Endothelial cell of umbilical vein (primary cell): Measurements from ENCODE around the gene MACROD2.

Experiments used
- CTCF ChIP-seq, 2 donors: IDR thresholded peaks; 1 replicate in 1 of 2; 2 replicates in 1 of 2; pipeline ENCODE4 v1.5.1; 2011; ENCODE audit warnings: low read length in 2 of 2, mild to moderate bottlenecking in 2 of 2, moderate library complexity in 2 of 2, control low read depth in 1 of 2, inconsistent platforms in 1 of 2, low read depth in 1 of 2; ENCODE audit not compliant: insufficient read depth in 1 of 2; ENCODE audit errors: extremely low read depth in 1 of 2
- FOS ChIP-seq: IDR thresholded peaks from 2 replicates; pipeline ENCODE4 v1.6.1; 2011; ENCODE audit warnings: mild to moderate bottlenecking, low read length, moderate library complexity, borderline replicate concordance; ENCODE audit not compliant: insufficient read depth
- GATA2 ChIP-seq: IDR thresholded peaks from 2 replicates; pipeline ENCODE4 v1.7.0; 2011; ENCODE audit warnings: low read depth, mild to moderate bottlenecking, moderate library complexity, mixed read lengths, low read length; ENCODE audit not compliant: insufficient read length, insufficient read depth
- POLR2A ChIP-seq: IDR thresholded peaks from 2 replicates; pipeline ENCODE4 v1.6.1; 2012; ENCODE audit warnings: low read depth, mild to moderate bottlenecking, control low read depth, low read length
- POLR2AphosphoS5 ChIP-seq: IDR thresholded peaks from 2 replicates; pipeline ENCODE4 v1.6.1; 2012; ENCODE audit warnings: low read depth, mild to moderate bottlenecking, control low read depth, low read length, moderate library complexity; ENCODE audit not compliant: insufficient read depth
- TF ChIP-seq, protein P1 (sequence below): IDR thresholded peaks from 2 replicates; pipeline ENCODE4 v1.6.1; 2011; ENCODE audit not compliant: insufficient read depth, insufficient read length

DNA sequence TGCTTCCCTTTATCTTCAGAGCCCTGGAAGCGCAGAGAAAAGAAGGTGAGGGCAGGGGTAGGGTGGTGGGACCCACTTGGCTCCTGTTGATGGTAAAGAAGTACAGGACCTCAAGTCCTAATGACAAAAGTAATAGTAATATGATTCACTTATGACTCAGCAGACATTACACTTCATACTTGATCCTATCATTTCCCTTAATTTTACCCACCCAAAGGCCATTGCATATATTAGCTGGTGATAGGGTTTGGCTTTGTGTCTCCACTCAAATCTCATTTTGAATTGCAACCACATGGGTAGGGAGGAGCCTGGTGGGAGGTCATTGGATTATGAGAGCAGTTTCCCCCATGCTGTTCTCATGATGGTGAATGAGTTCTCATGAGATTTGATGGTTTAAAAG, 1697.3 kb downstream of the MACROD2 start:
- TF ChIP-seq CTCF (IDR thresholded peaks at IDR 0.05; ENCODE audit: extremely low read depth in 1 of 2, insufficient read depth in 1 of 2, low read depth in 1 of 2, low read length in 2 of 2) (no peak), POLR2A (no peak), POLR2AphosphoS5 (no peak), FOS (no peak), GATA2 (no peak)
- TF ChIP-seq, protein P1, sequence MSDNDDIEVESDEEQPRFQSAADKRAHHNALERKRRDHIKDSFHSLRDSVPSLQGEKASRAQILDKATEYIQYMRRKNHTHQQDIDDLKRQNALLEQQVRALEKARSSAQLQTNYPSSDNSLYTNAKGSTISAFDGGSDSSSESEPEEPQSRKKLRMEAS = no peak
